Neural progenitor cell (in vitro differentiated cells): ENCODE results near the gene ZNF763. TPM values are rescaled to one million over a fixed set of nuclear protein-coding genes. Genes with fewer than 3 reads are reported as not detected.

Experiments
- DNase-seq: peaks from one replicate; pipeline ENCODE4 v3.0.0-alpha.2; 2016; ENCODE audit warnings: low spot score
- H2AFZ ChIP-seq: fragments of 200-600 bp; sonication (generic); replicated peaks from 2 replicates; pipeline ENCODE4 v1.6.1; 2016; ENCODE audit warnings: antibody characterized with exemption
- H3F3A ChIP-seq: fragments of 200-600 bp; sonication (generic); 2 replicates; pipeline ENCODE4 v1.6.1; 2016; ENCODE audit warnings: antibody characterized with exemption, low read depth
- H3K27ac ChIP-seq: fragments of 200-600 bp; sonication (generic); 2 replicates; pipeline ENCODE4 v1.5.1; 2016; ENCODE audit warnings: mild to moderate bottlenecking
- H3K27me3 ChIP-seq: fragments of 200-600 bp; sonication (generic); 2 replicates; pipeline ENCODE4 v1.6.1; 2016; ENCODE audit warnings: mild to moderate bottlenecking, moderate library complexity
- H3K36me3 ChIP-seq: fragments of 200-600 bp; sonication (generic); 2 replicates; pipeline ENCODE4 v1.5.1; 2016
- H3K4me1 ChIP-seq: fragments of 200-600 bp; sonication (generic); 2 replicates; pipeline ENCODE4 v1.6.1; 2016; ENCODE audit warnings: mixed run types
- H3K4me2 ChIP-seq: fragments of 200-600 bp; sonication (generic); 2 replicates; pipeline ENCODE4 v1.6.1; 2016
- H3K4me3 ChIP-seq: fragments of 200-600 bp; sonication (generic); 2 replicates; pipeline ENCODE4 v1.5.1; 2016
- H3K79me2 ChIP-seq: fragments of 200-600 bp; sonication (generic); 2 replicates; pipeline ENCODE4 v1.6.1; 2016; ENCODE audit warnings: low read depth
- H3K9ac ChIP-seq: fragments of 200-600 bp; sonication (generic); 2 replicates; pipeline ENCODE4 v1.6.1; 2016
- H3K9me3 ChIP-seq: fragments of 200-600 bp; sonication (generic); 2 replicates; pipeline ENCODE4 v1.5.1; 2016; ENCODE audit warnings: low read depth
- H4K20me1 ChIP-seq: fragments of 200-600 bp; sonication (generic); 2 replicates; pipeline ENCODE4 v1.6.1; 2016; ENCODE audit warnings: low read depth
- H3K27ac Mint-ChIP-seq: 3 replicates; pipeline ENCODE4 v1.8.0; 2021; ENCODE audit warnings: mixed read lengths
- H3K27me3 Mint-ChIP-seq: 2 replicates; pipeline ENCODE4 v1.8.0; 2022; ENCODE audit warnings: low read depth, mild to moderate bottlenecking, inconsistent platforms, moderate library complexity, mixed read lengths; ENCODE audit not compliant: insufficient read depth
- H3K36me3 Mint-ChIP-seq: 3 replicates; pipeline ENCODE4 v1.8.0; 2021; ENCODE audit warnings: mixed read lengths
- H3K4me1 Mint-ChIP-seq: 3 replicates; pipeline ENCODE4 v1.8.0; 2021; ENCODE audit warnings: mixed read lengths
- H3K4me3 Mint-ChIP-seq: 3 replicates; pipeline ENCODE4 v1.8.0; 2021; ENCODE audit warnings: mild to moderate bottlenecking, moderate library complexity, mixed read lengths
- H3K9me3 Mint-ChIP-seq: 3 replicates; pipeline ENCODE4 v1.8.0; 2020; ENCODE audit warnings: mixed read lengths
- EZH2 ChIP-seq: fragments of 200-600 bp; sonication (generic); IDR thresholded peaks from 2 replicates; pipeline ENCODE4 v1.6.1; 2017; ENCODE audit warnings: antibody characterized with exemption, mild to moderate bottlenecking, moderate library complexity
- EZH2phosphoT487 ChIP-seq: fragments of 200-600 bp; sonication (generic); IDR thresholded peaks from 2 replicates; pipeline ENCODE4 v1.6.1; 2017; ENCODE audit warnings: antibody characterized with exemption
- total RNA-seq: library from RNA; depleted of rRNA; stranded (reverse); fragments of >200 nt; gene quantifications from 2 replicates; pipeline ENCODE4 v1.2.3, GENCODE V29; 2015; ENCODE audit warnings: low replicate concordance
- TF ChIP-seq, protein P1 (sequence below): fragments of 200-600 bp; sonication (generic); IDR thresholded peaks from 2 replicates; pipeline ENCODE4 v1.5.1; 2017; ENCODE audit warnings: antibody characterized with exemption, mild to moderate bottlenecking

The ZNF763 gene
- total RNA-seq, 1 donor from 2014 or later, result 17.7 TPM

- Mint-ChIP-seq H3K9me3 (peaks cover 72% of the 10 kb centered on the region), H3K4me1 (no peaks in the 10 kb centered on the region)
- peaks cover 4% of the 10 kb centered on the region for H4K20me1 ChIP-seq
Observed at GRCh38 chr19:11995174-11995573, 30.3 kb downstream of the ZNF763 start.

DNA sequence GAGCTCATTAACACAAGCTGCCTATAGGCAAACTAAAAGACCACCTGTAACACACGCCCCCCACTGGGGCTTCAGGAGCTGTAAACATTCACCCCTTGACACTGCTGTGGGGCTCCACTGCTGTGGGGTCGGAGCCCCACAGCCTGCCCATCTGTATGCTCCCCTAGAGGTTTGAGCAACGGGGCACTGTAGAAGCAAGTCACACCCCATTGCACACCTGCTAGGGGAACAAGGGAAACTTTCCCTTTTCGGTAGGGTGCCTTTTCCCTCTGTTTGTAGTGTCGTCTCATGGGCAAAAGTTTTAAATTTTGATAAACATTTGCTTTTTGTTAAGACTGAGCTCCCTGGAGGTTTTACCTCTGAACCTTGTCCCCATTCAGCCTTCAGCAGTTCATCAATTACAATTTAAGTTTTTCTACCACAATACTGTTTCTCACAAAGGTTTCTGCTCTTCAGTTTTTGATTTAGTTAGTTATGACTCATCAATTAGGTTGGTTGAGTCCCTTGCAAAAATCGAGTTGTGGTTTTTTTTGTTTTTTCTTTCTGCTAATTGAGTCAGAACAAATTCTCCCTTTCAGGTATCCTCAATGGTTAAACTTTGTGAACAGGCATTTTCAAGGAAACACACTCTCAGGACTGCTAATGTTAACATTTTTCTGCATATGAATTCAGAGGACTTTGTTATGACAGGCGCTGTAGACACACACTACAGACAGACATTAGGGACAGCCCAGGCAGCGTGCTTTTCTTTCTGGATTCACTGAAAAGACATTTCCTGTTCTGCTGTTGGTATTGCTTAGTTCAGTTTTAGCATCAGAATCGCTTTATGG, 35.5 kb downstream of the ZNF763 start:
- no peak overlapping the region for H3K9ac ChIP-seq
- DNase-seq, result no peak
- H3K9me3 ChIP-seq, result no peaks in the 10 kb centered on the region
- no peak overlapping the region for H3K4me3 Mint-ChIP-seq
- peaks cover 43% of the 10 kb centered on the region for H3K36me3 Mint-ChIP-seq
- TF ChIP-seq EZH2 (no peak), EZH2phosphoT487 (no peak)
- TF ChIP-seq, protein P1, sequence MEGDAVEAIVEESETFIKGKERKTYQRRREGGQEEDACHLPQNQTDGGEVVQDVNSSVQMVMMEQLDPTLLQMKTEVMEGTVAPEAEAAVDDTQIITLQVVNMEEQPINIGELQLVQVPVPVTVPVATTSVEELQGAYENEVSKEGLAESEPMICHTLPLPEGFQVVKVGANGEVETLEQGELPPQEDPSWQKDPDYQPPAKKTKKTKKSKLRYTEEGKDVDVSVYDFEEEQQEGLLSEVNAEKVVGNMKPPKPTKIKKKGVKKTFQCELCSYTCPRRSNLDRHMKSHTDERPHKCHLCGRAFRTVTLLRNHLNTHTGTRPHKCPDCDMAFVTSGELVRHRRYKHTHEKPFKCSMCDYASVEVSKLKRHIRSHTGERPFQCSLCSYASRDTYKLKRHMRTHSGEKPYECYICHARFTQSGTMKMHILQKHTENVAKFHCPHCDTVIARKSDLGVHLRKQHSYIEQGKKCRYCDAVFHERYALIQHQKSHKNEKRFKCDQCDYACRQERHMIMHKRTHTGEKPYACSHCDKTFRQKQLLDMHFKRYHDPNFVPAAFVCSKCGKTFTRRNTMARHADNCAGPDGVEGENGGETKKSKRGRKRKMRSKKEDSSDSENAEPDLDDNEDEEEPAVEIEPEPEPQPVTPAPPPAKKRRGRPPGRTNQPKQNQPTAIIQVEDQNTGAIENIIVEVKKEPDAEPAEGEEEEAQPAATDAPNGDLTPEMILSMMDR, result no peak
- H3K27me3 Mint-ChIP-seq, result peaks cover 2% of the 10 kb centered on the region
- peaks cover 58% of the 10 kb centered on the region for H3K79me2 ChIP-seq
- H3K36me3 ChIP-seq, result no peaks in the 10 kb centered on the region
- no peaks in the 10 kb centered on the region for H4K20me1 ChIP-seq
- no peak overlapping the region for H3K4me3 ChIP-seq
- H2AFZ ChIP-seq, result no peak overlapping the region
- H3K4me1 Mint-ChIP-seq, result no peaks in the 10 kb centered on the region
- peaks cover 63% of the 10 kb centered on the region for H3K9me3 Mint-ChIP-seq
- no peak overlapping the region for H3K27ac ChIP-seq
- H3K27ac Mint-ChIP-seq, result no peak overlapping the region
- H3K27me3 ChIP-seq, result no peaks in the 10 kb centered on the region
- no peaks in the 10 kb centered on the region for H3K4me1 ChIP-seq
- H3K4me2 ChIP-seq, result no peak overlapping the region
- H3F3A ChIP-seq, result no peaks in the 10 kb centered on the region

More at GRCh38 chr19:11995174-11995573, 30.3 kb downstream of the ZNF763 start:
- H3K4me1 ChIP-seq, result no peaks in the 10 kb centered on the region
- no peak overlapping the region for H3K27ac Mint-ChIP-seq
- no peak overlapping the region for H3K4me2 ChIP-seq
- peaks cover 4% of the 10 kb centered on the region for H3K36me3 ChIP-seq
- TF ChIP-seq EZH2phosphoT487 (no peak), EZH2 (no peak)
- TF ChIP-seq, protein P1, result no peak
- no peak overlapping the region for H2AFZ ChIP-seq
- no peaks in the 10 kb centered on the region for H3K27me3 ChIP-seq
- no peak for DNase-seq
- H3K27ac ChIP-seq, result no peak overlapping the region
- peaks cover 4% of the 10 kb centered on the region for H3K27me3 Mint-ChIP-seq
- H3K9ac ChIP-seq, result no peak overlapping the region
- no peaks in the 10 kb centered on the region for H3K9me3 ChIP-seq
- H3K79me2 ChIP-seq, result peaks cover 95% of the 10 kb centered on the region
- no peaks in the 10 kb centered on the region for H3F3A ChIP-seq
- H3K36me3 Mint-ChIP-seq, result peaks cover 52% of the 10 kb centered on the region
- H3K4me3 ChIP-seq, result no peak overlapping the region
- no peak overlapping the region for H3K4me3 Mint-ChIP-seq

- peaks cover 37% of the 10 kb centered on the region for H3K9me3 ChIP-seq
- no peak for DNase-seq
- no peaks in the 10 kb centered on the region for H4K20me1 ChIP-seq
- H3K4me1 Mint-ChIP-seq, result no peaks in the 10 kb centered on the region
- no peak overlapping the region for H3K4me3 Mint-ChIP-seq
- H3K9ac ChIP-seq, result no peak overlapping the region
- H3K9me3 Mint-ChIP-seq, result peaks cover 81% of the 10 kb centered on the region
- H3K36me3 Mint-ChIP-seq, result peaks cover 63% of the 10 kb centered on the region
- H3K4me2 ChIP-seq, result no peak overlapping the region
- H3K27me3 ChIP-seq, result no peaks in the 10 kb centered on the region
- H3K27ac Mint-ChIP-seq, result no peak overlapping the region
- peaks cover 47% of the 10 kb centered on the region for H3K36me3 ChIP-seq
- peaks cover 16% of the 10 kb centered on the region for H3F3A ChIP-seq
- no peaks in the 10 kb centered on the region for H3K4me1 ChIP-seq
- H2AFZ ChIP-seq, result no peak overlapping the region
- TF ChIP-seq EZH2phosphoT487, result no peak
- TF ChIP-seq, protein P1, result no peak
- no peak for TF ChIP-seq EZH2
- peaks cover 5% of the 10 kb centered on the region for H3K27me3 Mint-ChIP-seq
- H3K4me3 ChIP-seq, result peak overlapping the region; percentile 17
- H3K27ac ChIP-seq, result no peak overlapping the region
- H3K79me2 ChIP-seq, result peaks cover 3% of the 10 kb centered on the region
Observed at GRCh38 chr19:12015015-12015752, 50.3 kb downstream of the ZNF763 start.
